ENCODE data around the gene MN1.

MN1 gene

DNA sequence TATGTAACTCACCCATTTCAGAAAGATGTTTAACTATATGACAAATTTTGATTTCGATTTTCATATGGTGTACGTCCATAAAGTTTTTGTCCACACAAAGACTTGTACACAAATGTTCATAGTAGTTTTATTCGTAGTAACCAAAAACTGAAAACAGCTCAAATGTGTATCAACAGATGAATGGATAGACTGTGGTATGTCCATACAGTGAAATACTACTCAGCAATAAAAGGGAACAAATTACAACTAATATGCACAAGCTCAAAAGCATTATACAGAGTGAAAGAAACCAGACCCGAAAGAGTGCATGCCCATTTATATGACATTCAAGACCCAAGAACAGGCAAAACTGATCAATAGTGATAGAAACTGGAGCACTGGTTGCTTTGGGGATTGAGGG lies 64.0 kb downstream of the MN1 start:
- TF ChIP-seq, protein P1, sequence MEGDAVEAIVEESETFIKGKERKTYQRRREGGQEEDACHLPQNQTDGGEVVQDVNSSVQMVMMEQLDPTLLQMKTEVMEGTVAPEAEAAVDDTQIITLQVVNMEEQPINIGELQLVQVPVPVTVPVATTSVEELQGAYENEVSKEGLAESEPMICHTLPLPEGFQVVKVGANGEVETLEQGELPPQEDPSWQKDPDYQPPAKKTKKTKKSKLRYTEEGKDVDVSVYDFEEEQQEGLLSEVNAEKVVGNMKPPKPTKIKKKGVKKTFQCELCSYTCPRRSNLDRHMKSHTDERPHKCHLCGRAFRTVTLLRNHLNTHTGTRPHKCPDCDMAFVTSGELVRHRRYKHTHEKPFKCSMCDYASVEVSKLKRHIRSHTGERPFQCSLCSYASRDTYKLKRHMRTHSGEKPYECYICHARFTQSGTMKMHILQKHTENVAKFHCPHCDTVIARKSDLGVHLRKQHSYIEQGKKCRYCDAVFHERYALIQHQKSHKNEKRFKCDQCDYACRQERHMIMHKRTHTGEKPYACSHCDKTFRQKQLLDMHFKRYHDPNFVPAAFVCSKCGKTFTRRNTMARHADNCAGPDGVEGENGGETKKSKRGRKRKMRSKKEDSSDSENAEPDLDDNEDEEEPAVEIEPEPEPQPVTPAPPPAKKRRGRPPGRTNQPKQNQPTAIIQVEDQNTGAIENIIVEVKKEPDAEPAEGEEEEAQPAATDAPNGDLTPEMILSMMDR (IDR thresholded peaks at IDR 0.05; ENCODE audit: low read depth, low read length, missing control alignments) = no peak
- DNase-seq (ENCODE audit: low read depth) = no peak
- H3K4me3 ChIP-seq (ENCODE audit: low read depth, low read length) = no peak overlapping the region

GRCh38 chr22:27734066-27734465 lies 67.5 kb downstream of the MN1 start:
- no peak overlapping the region for H3K4me3 ChIP-seq (ENCODE audit: low read depth, low read length)
- no peak for DNase-seq (ENCODE audit: low read depth)
- TF ChIP-seq, protein P1 (IDR thresholded peaks at IDR 0.05; ENCODE audit: low read depth, low read length, missing control alignments) = no peak

GRCh38 chr22:27732841-27733240 lies 68.7 kb downstream of the MN1 start:
- TF ChIP-seq, protein P1 (IDR thresholded peaks at IDR 0.05; ENCODE audit: low read depth, low read length, missing control alignments) = no peak
- no peak overlapping the region for H3K4me3 ChIP-seq (ENCODE audit: low read depth, low read length)
- no peak for DNase-seq (ENCODE audit: low read depth)

GRCh38 chr22:27732391-27732790 lies 69.2 kb downstream of the MN1 start:
- TF ChIP-seq, protein P1 (IDR thresholded peaks at IDR 0.05; ENCODE audit: low read depth, low read length, missing control alignments) = no peak
- no peak for DNase-seq (ENCODE audit: low read depth)
- no peak overlapping the region for H3K4me3 ChIP-seq (ENCODE audit: low read depth, low read length)

GRCh38 chr22:27731621-27732020 lies 69.9 kb downstream of the MN1 start:
- TF ChIP-seq, protein P1 (IDR thresholded peaks at IDR 0.05; ENCODE audit: low read depth, low read length, missing control alignments) = no peak
- DNase-seq (ENCODE audit: low read depth) = no peak
- H3K4me3 ChIP-seq (ENCODE audit: low read depth, low read length) = no peak overlapping the region

DNA sequence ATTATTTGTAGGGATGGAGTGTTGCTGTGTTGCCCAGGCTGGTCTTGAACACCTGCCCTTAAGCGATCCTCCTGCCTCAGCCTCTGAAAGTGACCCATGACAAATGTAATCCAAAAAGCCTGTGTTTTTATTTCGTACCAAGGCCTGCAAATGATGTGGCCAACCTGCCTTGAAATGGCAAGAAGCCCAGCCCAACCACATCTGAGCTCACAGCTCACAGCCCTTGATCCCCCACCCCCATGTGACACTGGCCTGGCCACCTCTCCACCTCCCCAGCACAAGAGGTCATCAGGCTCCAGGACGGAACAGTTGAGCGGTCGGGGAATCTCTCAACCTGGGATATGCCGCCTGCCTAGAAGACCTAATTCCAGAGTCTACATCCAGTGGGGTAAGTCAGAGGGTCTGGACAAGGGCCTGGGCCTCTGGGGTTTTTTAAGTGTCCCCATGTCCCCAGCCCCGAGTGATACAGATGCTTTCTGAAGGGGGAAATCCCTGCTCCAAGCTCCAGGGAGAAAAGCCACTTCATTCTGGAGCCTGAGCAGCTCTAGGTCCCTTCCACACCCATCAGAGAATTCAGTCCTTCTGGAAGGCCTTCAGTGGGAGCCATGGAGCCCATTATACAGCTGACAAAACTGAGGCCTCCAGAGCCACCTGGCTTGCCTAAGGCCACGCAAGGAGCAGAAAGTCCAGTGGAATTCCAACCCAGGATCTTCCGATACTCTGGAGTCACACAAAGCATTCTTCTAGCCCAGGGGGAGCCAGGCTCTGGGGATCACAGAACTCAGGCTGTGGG lies 70.7 kb downstream of the MN1 start:
- H3K4me3 ChIP-seq (ENCODE audit: low read depth, low read length) = no peak overlapping the region
- TF ChIP-seq, protein P1 (IDR thresholded peaks at IDR 0.05; ENCODE audit: low read depth, low read length, missing control alignments) = no peak
- DNase-seq (ENCODE audit: low read depth) = no peak

DNA sequence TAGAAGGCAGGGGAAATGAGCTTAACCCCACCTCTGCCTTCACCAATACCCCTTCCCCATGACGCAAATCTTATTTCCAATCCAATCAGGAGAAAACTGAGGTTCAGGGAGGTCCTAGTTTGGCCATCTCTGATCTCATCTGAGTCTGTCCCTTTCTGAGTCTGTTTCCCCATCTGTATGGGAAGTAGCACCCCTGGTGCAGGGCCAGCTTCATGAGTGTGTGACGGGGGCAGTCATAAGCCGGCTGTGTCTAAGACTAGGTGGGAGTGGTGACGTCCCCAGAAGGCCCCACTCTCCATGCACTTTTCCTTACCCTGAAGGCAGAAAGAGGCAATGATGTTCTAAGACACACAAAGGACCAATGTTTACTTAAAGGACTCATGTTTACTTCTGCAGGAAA lies 72.3 kb downstream of the MN1 start:
- no peak for DNase-seq (ENCODE audit: low read depth)
- TF ChIP-seq, protein P1 (IDR thresholded peaks at IDR 0.05; ENCODE audit: low read depth, low read length, missing control alignments) = no peak
- no peak overlapping the region for H3K4me3 ChIP-seq (ENCODE audit: low read depth, low read length)

Measured in GM12864 (cell line).